GM12878 (cell line): Measurements from ENCODE around the gene TMEM217. TPM values are rescaled to one million over a fixed set of nuclear protein-coding genes. Genes with fewer than 3 reads are reported as not detected.

Experiments
- ATF7 ChIP-seq: fragments of 450-650 bp; IDR thresholded peaks from 2 replicates; pipeline ENCODE4 v1.6.1; 2016; ENCODE audit warnings: low read depth, mild to moderate bottlenecking
- CUX1 ChIP-seq: IDR thresholded peaks from 2 replicates; pipeline ENCODE4 v1.6.1; 2012; ENCODE audit warnings: improper control_type of control experiment, low read depth, low read length; ENCODE audit not compliant: insufficient replicate concordance
- ELK1 ChIP-seq: IDR thresholded peaks from 2 replicates; pipeline ENCODE4 v1.6.1; 2012; ENCODE audit warnings: low read depth, low read length, improper control_type of control experiment
- KAT2A ChIP-seq: conservative IDR thresholded peaks from 2 replicates; pipeline ENCODE4 v1.6.1; 2011; ENCODE audit warnings: low read depth, low read length; ENCODE audit not compliant: control insufficient read depth
- KLF5 ChIP-seq: fragments of 450-650 bp; IDR thresholded peaks from 2 replicates; pipeline ENCODE4 v1.6.1; 2014; ENCODE audit warnings: mild to moderate bottlenecking; ENCODE audit not compliant: partially characterized antibody
- NFXL1 ChIP-seq: fragments of 450-650 bp; IDR thresholded peaks from 2 replicates; pipeline ENCODE4 v1.6.1; 2017; ENCODE audit warnings: antibody characterized with exemption, mild to moderate bottlenecking, borderline replicate concordance
- PBX3 ChIP-seq: IDR thresholded peaks from 2 replicates; pipeline ENCODE4 v1.6.1; 2011; ENCODE audit warnings: mild to moderate bottlenecking, low read depth, low read length, moderate library complexity; ENCODE audit not compliant: insufficient replicate concordance
- SIX5 ChIP-seq: IDR thresholded peaks from 2 replicates; pipeline ENCODE4 v1.6.1; 2011; ENCODE audit warnings: mild to moderate bottlenecking, low read depth, low read length, moderate library complexity; ENCODE audit not compliant: severe bottlenecking
- SMC3 ChIP-seq: IDR thresholded peaks from 2 replicates; pipeline ENCODE4 v1.6.1; 2011; ENCODE audit warnings: low read length, improper control_type of control experiment, borderline replicate concordance
- TCF3 ChIP-seq: IDR thresholded peaks from 2 replicates; pipeline ENCODE4 v1.6.1; 2012; ENCODE audit warnings: low read depth, mild to moderate bottlenecking, low read length, borderline replicate concordance; ENCODE audit not compliant: insufficient read depth
- USF2 ChIP-seq: IDR thresholded peaks from 2 replicates; pipeline ENCODE4 v1.6.1; 2011; ENCODE audit warnings: low read depth, low read length, improper control_type of control experiment, borderline replicate concordance
- ZBTB11 ChIP-seq: fragments of 450-650 bp; formaldehyde crosslinking; IDR thresholded peaks from 2 replicates; pipeline ENCODE4 v1.5.0; 2022; ENCODE audit warnings: mild to moderate bottlenecking, missing genetic modification characterization
- ZNF622 ChIP-seq: fragments of 450-650 bp; IDR thresholded peaks from 2 replicates; pipeline ENCODE4 v1.6.1; 2017; ENCODE audit warnings: mild to moderate bottlenecking, inconsistent platforms
- ZSCAN29 ChIP-seq: fragments of 450-650 bp; IDR thresholded peaks from 2 replicates; pipeline ENCODE4 v1.6.1; 2017; ENCODE audit warnings: mild to moderate bottlenecking, moderate library complexity
- polyA plus RNA-seq, 11 experiments: library from polyadenylated mRNA; depleted of rRNA in 4 of 11; unstranded in 6 of 11; stranded (reverse) in 5 of 11; fragments of >200 nt; fragmentation: Nextera tagmentation in 4 of 11; fragmentation: Illumina TruSeq in 1 of 11; extraction: Ambion mirVana in 4 of 11; extraction: Trizol in 1 of 11; gene quantifications; 1 replicate in 1 of 11; 2 replicates in 10 of 11; pipeline versions ENCODE4 v1.2.1 to v1.2.3, GENCODE V29; 2011 to 2016; ENCODE audit warnings: inconsistent platforms in 2 of 11, missing spikeins in 2 of 11, low read depth in 1 of 11
- total RNA-seq, 4 experiments: library from RNA; depleted of rRNA in 3 of 4; stranded (reverse); fragments of >200 nt in 3 of 4; fragmentation: Illumina TruSeq in 1 of 4; extraction: Trizol in 1 of 4; gene quantifications; 2 replicates each; pipeline versions ENCODE4 v1.2.1 to v1.2.3, GENCODE V29; 2013 to 2021

TMEM217 gene
- total and polyA plus RNA-seq, 10 of the 15 experiments (the other 5 are each of a cell fraction or from before 2014, with no cell fraction given) = 1.3 to 4.5 (median 2.3) TPM

- TF ChIP-seq CUX1 = no peak
- TF ChIP-seq ZSCAN29 = no peak
- TF ChIP-seq SMC3 = no peak
- no peak for TF ChIP-seq ELK1
- no peak for TF ChIP-seq NFXL1
- peak; percentile 63; the same call in 1 of the 2 replicates for TF ChIP-seq ATF7
- TF ChIP-seq KLF5 = peak; percentile 6
- no peak for TF ChIP-seq PBX3
- TF ChIP-seq SIX5 = peak; percentile 76
- TF ChIP-seq ZNF622 = no peak
- peak; percentile 60; the same call in 1 of the 2 replicates for TF ChIP-seq TCF3
- TF ChIP-seq KAT2A = no peak
- no peak for TF ChIP-seq ZBTB11
- TF ChIP-seq USF2 = no peak
Observed at GRCh38 chr6:37257634-37258404, at the start of gene TMEM217, which contains the start of gene TBC1D22B (continued).
